ENCODE measurements around the gene SGO2. TPM values are rescaled to one million over a fixed set of nuclear protein-coding genes. Genes with fewer than 3 reads are reported as not detected.

The SGO2 gene
- total RNA-seq, 1 experiment from 2014 or later = 14.2 TPM

- Mint-ChIP-seq H3K9me3 (ENCODE audit: unreplicated experiment) (no peaks in the 10 kb centered on the region), H3K27ac (ENCODE audit: low read depth, unreplicated experiment) (no peak overlapping the region), H3K4me3 (ENCODE audit: unreplicated experiment) (peak overlapping the region; percentile 74), H3K36me3 (ENCODE audit: insufficient read depth, unreplicated experiment) (no peaks in the 10 kb centered on the region), H3K27me3 (ENCODE audit: insufficient read depth, unreplicated experiment) (no peaks in the 10 kb centered on the region), H3K4me1 (ENCODE audit: insufficient read depth, unreplicated experiment) (peaks cover 23% of the 10 kb centered on the region)
- BruUV-seq (replicated peaks) = TSS peak; percentile 53
- TF ChIP-seq CTCF (IDR thresholded peaks at IDR 0.05; ENCODE audit: unreplicated experiment) = no peak
- DNase-seq (ENCODE audit: unreplicated experiment) = no peak
- CTCF ChIA-PET = interaction anchor here (0.8 to 4.8 kb wide), 2 partner anchors 16 to 90 kb away, joined by 3 to 27 read pairs; partner anchors contain the start of gene KCTD18
- intact Hi-C loops (cut with micrococcal nuclease) = no loop called here
- POLR2A ChIA-PET = interaction anchor here (0.6 to 2.9 kb wide), 17 partner anchors 9 to 595 kb away, joined by 3 to 23 read pairs (median 4); partner anchors contain the start of genes CLK1 and KCTD18
These were observed 491 bp upstream of the SGO2 start for GRCh38 chr2:200525551-200525881.

GRCh38 chr2:200528228-200528627, 2.2 kb downstream of the SGO2 start:
- ChIA-PET POLR2A (interaction anchor here (0.6 kb wide), 1 partner anchor 298 kb away, joined by 4 read pairs; no protein-coding TSS in a partner anchor), CTCF (interaction anchor here (1.0 kb wide), 1 partner anchor 19 kb away, joined by 3 read pairs; the partner anchor contains the start of gene KCTD18)
- Mint-ChIP-seq H3K4me1 (ENCODE audit: insufficient read depth, unreplicated experiment) (peaks cover 23% of the 10 kb centered on the region), H3K36me3 (ENCODE audit: insufficient read depth, unreplicated experiment) (no peaks in the 10 kb centered on the region), H3K27ac (ENCODE audit: low read depth, unreplicated experiment) (no peak overlapping the region), H3K9me3 (ENCODE audit: unreplicated experiment) (no peaks in the 10 kb centered on the region), H3K4me3 (ENCODE audit: unreplicated experiment) (no peak overlapping the region), H3K27me3 (ENCODE audit: insufficient read depth, unreplicated experiment) (no peaks in the 10 kb centered on the region)
- no TSS peak for BruUV-seq (replicated peaks)
- DNase-seq (ENCODE audit: unreplicated experiment) = no peak
- TF ChIP-seq CTCF (IDR thresholded peaks at IDR 0.05; ENCODE audit: unreplicated experiment) = no peak
- intact Hi-C loops (cut with micrococcal nuclease) = no loop called here

GRCh38 chr2:200533754-200534153, 7.7 kb downstream of the SGO2 start:
- no peaks in the 10 kb centered on the region for H3K36me3 Mint-ChIP-seq (ENCODE audit: insufficient read depth, unreplicated experiment)
- ChIA-PET POLR2A (interaction anchor here (0.7 to 3.5 kb wide), 2 partner anchors 8 to 75 kb away, joined by 4 to 23 read pairs; partner anchors contain the start of gene SGO2), CTCF (interaction anchor here (0.5 to 1.6 kb wide), 3 partner anchors 10 to 149 kb away, joined by 3 to 6 read pairs (median 3); no protein-coding TSS in a partner anchor)
- H3K4me1 Mint-ChIP-seq (ENCODE audit: insufficient read depth, unreplicated experiment) = peaks cover 1% of the 10 kb centered on the region
- BruUV-seq (replicated peaks) = no TSS peak
- H3K4me3 Mint-ChIP-seq (ENCODE audit: unreplicated experiment) = no peak overlapping the region
- no peaks in the 10 kb centered on the region for H3K27me3 Mint-ChIP-seq (ENCODE audit: insufficient read depth, unreplicated experiment)
- H3K27ac Mint-ChIP-seq (ENCODE audit: low read depth, unreplicated experiment) = no peak overlapping the region
- intact Hi-C loops (cut with micrococcal nuclease) = no loop called here
- H3K9me3 Mint-ChIP-seq (ENCODE audit: unreplicated experiment) = no peaks in the 10 kb centered on the region
- no peak for DNase-seq (ENCODE audit: unreplicated experiment)
- TF ChIP-seq CTCF (IDR thresholded peaks at IDR 0.05; ENCODE audit: unreplicated experiment) = no peak

- intact Hi-C loops (cut with micrococcal nuclease) = no loop called here
- H3K27me3 Mint-ChIP-seq (ENCODE audit: insufficient read depth, unreplicated experiment) = no peaks in the 10 kb centered on the region
- H3K4me3 Mint-ChIP-seq (ENCODE audit: unreplicated experiment) = no peak overlapping the region
- no peak overlapping the region for H3K27ac Mint-ChIP-seq (ENCODE audit: low read depth, unreplicated experiment)
- ChIA-PET CTCF (interaction anchor here (0.6 to 1.6 kb wide), 4 partner anchors 11 to 532 kb away, joined by 3 to 6 read pairs (median 4); no protein-coding TSS in a partner anchor), POLR2A (interaction anchor here (0.6 to 3.5 kb wide), 4 partner anchors 8 to 93 kb away, joined by 3 to 23 read pairs (median 4); partner anchors contain the start of genes KCTD18 and SGO2)
- no peak for TF ChIP-seq CTCF (IDR thresholded peaks at IDR 0.05; ENCODE audit: unreplicated experiment)
- BruUV-seq (replicated peaks) = no TSS peak
- H3K36me3 Mint-ChIP-seq (ENCODE audit: insufficient read depth, unreplicated experiment) = peaks cover 2% of the 10 kb centered on the region
- no peak for DNase-seq (ENCODE audit: unreplicated experiment)
- H3K9me3 Mint-ChIP-seq (ENCODE audit: unreplicated experiment) = no peaks in the 10 kb centered on the region
- H3K4me1 Mint-ChIP-seq (ENCODE audit: insufficient read depth, unreplicated experiment) = no peaks in the 10 kb centered on the region
These were observed 8.6 kb downstream of the SGO2 start for GRCh38 chr2:200534572-200534971.
